Occipital lobe (tissue), 2 donors: ENCODE results near the gene SLC18A3. TPM values are rescaled to one million over a fixed set of nuclear protein-coding genes. Genes with fewer than 3 reads are reported as not detected.

Experiments used
- DNase-seq: peaks from one replicate; lab custom pipeline; 2025; lab: John Stamatoyannopoulos, UW
- total RNA-seq: library from RNA; depleted of rRNA; stranded (reverse); fragments of >200 nt; gene quantifications from one replicate; pipeline ENCODE4 v1.2.3, GENCODE V29; 2014

Gene SLC18A3
- total RNA-seq, 1 donor from 2014 or later = not detected

DNA sequence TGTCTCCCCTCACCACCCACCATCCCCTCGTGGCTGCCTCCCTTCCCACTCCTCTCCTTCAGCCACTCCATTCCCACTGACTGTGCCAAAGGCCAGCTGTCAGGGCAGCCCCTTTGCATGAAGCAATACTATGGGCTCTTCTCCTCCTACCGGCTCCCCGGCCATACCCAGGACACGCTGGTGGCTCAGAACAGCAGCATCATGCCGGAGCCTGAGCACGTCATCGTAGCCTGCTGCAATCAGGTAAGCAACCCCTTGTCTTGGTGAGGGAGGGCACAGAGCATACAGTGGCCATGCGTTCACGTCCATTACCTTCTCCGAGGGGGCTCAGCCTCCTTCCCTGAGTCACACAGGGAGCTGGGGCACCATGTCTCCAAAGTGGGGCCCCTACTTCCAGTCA is 15.3 kb downstream of the SLC18A3 start:
- no peak for DNase-seq

DNA sequence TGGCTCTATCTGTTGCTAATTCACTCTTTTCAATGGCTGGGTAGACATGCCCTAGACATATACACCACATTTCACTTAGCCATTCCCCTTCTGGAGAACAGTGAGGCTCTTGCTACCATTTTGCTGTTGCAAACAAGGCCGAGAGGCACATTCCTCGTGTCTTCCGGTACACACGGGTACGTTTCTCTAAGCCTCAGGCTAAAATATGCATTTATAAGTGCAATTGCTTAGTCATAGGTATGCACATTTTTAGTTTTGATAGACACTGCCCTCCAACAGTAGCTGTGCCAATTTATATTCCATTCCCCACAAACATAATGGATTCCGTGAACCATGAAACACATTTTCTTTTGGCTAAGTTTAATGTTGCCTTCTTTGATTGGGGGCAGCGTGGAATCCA is 16.9 kb downstream of the SLC18A3 start:
- no peak for DNase-seq

DNA sequence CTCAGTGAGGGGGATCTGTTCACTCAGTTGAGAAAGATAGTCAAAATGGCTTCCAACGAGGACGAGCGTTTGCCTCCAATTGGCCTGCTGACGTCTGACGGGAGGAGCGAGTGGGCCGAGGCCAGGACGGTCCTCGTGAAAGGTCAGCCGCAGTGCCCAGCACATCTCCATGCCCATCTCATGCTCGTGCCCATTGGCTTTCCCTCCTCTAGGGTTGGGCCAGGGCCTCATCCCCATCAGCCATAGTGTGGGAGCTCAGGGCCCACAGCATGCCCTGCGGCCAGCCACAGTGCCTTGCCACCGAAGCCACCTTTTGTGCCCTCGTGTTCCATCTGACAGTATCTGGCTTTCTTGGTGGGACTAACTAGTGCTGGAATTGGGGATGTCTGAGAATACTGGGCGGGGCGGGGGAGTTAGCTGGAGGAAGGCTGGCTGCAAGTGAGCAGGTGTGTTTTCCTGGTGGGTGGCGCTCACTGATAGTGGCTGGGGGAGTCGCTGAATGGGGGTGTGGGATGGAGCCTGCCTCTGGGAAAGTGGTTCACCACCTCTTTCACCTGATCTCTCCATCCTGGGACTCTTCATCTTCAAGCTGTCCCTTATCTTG is 17.6 kb downstream of the SLC18A3 start:
- DNase-seq = no peak

DNA sequence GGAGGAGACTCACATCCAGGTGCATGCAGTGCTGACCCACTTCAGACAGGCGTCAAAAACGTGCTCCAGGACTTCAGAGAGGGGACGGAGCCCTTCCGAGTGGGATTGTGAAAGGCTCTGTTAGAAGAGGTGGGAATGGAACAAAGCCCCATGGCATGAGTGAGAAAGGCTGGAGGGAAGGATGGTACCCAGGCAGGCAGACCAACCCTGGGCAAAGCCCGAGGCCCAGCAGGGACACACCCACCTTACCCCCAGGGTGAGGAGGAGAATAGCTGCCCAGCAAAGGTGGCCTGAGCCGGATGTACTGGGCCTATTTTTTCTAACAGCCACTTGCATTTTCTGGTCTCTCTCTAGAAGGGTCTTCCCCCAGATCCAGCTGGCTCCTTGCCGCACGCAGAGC is 18.5 kb downstream of the SLC18A3 start:
- no peak for DNase-seq

DNA sequence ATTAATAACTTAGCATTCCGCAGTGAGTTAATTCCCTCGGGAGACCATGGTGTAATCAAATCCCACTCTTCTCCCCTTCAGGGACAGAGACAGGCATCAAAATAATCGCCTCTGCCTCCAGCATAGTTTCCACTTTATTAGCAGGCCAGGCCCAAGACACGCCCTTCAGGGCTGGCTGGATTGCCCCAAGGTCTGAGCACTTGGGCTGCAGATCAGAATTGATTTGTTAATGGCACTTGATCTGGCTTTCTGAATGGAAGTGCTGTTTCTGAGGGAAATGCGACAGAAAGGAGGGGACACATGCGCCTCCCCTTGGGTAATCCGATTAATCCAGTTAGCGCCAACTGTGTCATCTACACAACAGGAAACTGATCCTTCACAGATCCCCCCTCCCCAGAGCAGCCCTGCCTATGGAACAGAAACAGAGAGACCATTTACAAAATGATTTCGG is 19.3 kb downstream of the SLC18A3 start:
- DNase-seq = no peak

DNA sequence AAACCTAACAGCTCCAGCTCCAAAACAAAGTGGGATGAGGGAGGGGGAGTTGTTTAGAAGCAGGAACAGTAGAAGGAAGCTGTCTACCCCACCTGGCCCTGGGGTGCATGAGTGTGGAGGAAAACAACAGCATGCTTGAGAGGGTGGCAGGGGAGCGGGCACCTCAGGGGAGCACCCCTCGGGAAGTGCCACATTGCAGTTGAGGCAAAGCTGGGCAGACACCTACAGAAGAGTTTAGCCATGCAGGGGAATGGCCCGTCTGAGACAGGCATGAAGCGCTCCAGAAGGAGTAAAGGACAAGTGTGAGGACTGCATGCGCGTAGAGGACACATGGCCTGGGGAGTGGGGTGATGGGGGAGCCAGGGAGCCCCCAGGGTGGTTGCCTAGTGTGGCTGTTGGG is 21.9 kb downstream of the SLC18A3 start:
- DNase-seq = no peak

DNA sequence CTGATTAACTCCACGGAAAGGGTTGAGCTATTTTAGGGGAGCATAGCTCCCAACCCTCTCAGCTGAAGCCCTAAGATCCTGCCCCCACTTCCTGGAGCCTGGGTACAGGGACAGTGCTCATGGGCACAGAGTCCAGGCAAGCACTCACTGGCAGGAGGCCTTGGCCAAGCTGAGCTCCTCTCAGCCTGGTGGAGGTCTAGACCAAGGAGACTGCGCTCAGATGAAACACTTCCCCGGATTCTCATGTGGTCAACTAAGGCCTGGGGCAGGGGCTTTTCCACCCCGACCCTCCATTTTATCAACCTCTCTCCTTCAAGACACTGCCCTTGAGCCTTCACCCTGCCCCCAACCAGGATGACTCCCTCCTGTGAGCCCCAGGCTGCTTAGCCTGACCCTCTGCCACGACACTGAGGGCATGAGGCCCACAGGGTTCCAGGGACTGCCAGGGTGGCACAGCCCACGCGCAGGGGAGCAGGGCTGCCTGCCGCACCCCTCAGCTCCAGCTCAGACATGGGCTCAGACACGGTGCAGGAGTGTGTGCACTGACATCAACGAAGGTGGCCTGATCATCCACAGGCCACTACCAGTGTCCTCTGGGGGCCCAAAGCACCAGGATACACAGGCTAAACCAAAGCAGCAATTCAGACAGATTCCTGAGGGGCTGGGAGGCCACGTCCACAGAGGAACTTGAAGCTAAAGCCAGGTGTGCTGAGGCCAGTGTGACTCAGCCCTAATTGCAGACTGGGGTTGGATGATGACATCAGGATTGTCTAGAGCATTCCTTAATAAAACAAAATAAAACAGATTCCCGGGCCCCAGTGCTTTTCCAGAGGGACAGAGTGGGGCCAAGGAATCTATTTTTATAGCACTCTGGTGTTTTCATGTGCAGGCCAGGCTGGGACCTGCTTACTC is 22.6 kb downstream of the SLC18A3 start:
- no peak for DNase-seq

DNA sequence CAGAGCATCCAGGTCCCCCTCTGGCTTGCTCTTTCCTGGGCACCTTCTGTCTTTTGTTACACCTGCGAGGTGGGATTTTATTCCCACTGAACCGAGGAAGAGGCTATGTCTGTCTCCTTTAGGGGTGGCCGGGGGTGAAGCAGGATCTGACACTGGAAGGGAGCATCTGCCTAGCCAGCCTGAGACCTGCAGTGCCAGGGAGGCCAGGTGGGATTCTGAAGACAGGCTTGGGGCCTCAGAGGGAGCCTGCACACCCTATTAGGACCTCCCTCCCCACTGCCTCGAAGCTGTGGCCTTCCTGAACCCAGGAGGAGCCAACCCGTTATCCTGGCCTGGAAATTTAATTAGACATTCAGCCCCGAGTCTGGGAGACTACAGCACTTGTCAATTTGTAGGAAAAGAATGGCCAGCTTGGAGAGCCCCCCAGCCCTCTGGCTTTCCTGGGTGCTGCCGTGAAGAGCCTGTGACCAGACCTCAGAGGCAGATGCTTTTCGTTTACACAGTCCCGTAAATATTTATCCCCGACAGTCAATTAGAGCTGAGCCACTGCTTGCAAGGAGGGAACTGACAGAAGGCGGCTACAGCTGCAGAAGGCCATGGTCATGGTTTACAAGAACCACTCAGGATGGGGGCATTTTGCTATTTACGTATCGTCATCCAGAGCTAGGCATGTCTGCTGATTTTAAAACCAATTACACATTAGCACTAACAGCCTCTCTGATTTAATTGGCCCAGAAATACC is 23.4 kb downstream of the SLC18A3 start:
- DNase-seq = no peak

DNA sequence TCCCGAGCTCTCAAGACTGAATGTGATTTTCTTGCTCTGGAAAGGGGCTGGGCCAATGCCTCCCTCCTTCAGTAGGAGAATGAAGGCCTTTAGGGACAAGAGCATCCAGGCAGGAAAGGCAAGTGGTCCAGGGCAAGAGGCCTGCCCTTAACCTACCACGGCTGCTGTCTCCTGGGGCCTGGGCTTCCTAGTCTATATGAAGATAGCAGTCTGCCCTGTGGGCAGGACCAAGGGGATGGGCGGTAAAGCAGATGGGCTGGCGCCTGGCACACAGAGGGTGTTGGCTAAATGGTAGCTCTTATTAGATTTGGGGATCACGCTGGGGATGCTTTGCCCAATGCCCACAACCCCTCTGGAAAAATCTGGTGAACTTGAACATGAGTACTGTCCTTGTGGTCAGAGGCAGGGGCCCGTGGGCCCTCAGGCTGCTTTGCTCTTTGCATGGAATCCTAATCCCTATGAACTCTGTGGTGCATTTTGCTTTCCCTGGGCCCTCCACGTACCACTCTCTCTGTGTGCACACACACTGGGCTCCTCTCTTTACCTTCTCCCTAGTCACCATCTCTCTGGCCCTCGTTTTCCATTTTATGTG is 24.1 kb downstream of the SLC18A3 start:
- no peak for DNase-seq

DNA sequence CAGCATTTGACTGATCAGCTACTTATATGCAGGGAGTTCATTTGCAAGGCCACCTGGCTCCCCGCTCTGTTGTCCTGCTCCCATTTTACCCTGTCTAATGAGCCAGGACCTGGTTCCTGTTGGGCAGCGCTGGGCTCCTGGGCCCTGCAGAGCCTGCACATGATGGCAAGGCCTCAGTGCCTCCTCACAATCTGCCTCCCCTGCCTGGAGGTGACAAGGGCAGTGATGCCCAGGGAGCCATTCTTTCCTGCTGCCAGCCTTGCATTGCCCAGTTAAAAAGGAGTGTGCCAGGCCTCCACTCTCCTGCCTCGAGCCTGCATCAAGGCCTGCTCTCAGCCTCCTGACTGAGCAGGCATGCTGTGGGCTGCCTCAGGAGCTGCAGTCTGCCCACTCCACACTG is 32.2 kb downstream of the SLC18A3 start:
- no peak for DNase-seq

DNA sequence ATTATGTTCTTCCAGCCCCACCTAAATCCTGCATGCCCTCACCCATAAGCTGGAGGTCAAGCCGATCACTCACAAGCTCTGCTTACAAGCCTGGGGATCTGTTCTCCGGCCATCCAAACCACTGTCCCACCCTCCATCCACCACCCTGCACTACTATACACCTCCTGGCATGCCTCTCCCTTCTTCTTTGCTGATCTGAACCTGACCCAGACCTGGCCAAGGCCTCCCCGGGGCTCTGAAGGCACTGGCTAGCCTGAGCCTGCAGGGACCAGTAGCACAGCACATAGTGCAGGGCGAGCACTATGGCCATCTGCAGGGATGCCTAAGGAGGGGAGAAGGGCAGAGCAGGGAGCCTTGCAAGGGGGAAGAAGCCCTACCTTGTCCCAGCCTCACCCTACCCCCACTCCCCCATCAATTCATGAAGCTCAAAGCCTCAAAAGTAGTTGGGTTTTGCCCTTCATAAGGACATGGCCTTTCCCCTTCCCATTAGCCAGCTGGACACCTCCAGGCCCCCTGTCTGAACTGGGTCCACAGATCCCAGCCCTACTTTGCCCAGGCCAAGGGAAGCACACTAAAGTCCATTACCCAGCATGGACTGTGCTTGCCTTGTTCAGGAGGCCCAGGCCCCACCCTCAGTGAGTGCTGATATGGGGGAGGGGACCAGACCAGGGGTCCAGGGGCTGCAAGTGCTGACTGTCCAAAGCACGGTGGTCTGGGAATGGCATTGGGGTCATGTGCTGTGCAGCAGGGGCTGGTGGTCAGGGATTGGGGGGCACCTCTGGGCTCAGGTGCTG is 33.3 kb downstream of the SLC18A3 start:
- DNase-seq = no peak

DNA sequence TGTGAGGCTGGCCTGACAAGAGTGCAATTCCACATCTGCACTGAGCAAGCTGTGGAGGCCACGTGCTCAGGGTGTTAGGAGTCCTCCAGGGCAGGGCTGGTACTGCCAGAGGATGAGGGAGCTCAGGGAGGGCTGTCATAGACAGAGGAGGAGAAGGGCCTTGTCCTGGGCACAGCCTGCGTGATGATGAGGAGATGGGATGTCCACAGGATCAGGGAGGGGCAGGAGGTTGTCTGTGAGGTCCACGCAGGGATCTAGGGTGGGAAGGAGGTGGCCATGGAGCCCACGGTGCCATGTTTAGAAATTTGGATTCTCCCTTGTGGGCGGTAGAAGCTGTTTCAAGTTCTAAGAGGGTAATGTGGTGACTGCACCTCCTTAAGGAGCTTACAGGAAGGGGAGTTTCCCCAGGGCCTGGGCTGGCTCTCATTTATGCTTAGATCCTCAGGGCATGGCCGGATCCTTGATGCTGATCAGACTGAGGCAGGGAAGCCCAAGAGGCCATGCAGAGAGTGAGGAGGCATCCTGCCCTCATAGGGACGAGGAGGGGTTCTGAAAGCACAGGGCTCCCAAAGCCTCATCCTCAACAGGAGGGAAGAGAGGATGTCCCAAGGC is 34.0 kb downstream of the SLC18A3 start:
- DNase-seq = no peak

DNA sequence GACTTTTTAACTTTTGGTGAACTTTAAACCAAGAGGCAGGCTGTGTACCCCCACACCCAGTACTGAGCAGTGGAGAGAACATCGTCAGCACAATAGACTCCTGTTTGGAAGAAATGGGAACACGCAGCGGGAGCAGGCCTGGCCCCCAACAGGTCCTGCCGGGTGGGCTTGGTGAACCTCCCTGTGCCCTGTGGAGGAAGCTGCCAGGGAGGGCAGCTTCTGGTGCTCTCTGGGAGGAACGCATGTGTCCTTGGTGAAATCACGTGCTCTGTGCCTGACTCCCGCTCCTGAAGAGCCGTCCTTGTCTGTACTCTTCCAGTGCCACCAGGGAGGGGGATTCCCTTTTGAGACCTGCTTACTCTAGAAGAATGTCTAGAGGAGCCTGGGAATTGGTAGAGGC is 35.3 kb downstream of the SLC18A3 start:
- DNase-seq = no peak

DNA sequence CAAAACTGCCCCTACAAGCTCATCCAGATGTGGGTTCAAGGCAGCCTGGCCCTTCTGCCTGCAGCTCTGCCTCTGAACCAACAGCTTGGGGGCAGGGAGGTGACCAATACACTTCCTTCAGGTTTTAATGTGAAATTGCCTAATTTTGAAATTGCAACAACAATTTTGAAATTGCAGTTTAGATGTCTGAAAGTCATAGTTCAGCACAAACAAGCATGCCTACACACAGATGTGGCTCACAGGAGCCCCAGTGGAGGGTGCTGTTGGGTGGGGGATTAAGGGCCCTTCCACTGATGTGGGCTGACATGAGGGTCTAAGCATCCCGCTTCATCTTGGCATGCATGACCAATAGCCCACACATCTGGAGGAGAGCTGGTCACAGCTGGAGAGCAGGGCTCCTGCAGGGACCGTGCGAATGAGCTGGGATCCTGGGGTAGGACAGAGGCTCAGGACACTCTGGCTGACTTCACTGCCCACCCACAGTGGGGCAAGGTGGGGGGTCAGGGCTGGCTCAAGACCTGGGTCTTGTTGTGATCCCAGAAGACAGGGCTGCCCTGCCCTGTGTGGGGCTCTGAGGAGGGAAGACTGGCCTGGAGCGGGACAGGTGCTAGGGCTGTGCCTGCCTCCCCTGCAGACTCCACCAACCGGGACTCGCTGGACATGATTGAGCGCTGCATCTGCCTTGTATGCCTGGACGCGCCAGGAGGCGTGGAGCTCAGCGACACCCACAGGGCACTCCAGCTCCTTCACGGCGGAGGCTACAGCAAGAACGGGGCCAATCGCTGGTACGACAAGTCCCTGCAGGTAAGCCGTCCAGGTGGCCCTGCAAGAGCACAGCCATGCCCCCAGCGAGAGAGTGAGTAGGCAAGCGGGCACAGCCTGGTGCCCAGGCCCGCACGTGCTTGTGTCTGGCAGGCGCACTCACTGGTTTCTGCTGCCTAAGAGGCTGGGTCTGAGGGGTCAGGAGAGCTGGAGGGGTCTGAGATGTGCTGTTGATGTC is 36.1 kb downstream of the SLC18A3 start:
- DNase-seq = no peak

DNA sequence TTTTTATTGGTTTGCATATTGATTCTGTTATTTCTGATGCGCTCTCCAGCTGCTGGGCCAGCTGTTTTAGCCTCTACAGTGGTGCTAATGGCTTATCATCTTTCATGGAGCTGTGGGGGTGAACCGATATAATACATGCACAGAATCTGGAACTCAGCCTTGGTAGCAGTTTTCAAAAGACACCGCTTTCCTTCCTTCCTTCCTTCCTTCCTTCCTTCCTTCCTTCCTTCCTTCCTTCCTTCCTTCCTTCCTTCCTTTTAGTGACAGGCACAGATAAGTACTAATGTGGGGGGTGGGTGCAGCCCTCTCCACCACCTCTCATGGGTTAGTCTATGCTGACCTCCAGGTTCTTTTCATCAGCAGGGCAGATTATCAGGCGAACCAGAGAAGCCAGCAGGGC is 37.4 kb downstream of the SLC18A3 start:
- DNase-seq = no peak

DNA sequence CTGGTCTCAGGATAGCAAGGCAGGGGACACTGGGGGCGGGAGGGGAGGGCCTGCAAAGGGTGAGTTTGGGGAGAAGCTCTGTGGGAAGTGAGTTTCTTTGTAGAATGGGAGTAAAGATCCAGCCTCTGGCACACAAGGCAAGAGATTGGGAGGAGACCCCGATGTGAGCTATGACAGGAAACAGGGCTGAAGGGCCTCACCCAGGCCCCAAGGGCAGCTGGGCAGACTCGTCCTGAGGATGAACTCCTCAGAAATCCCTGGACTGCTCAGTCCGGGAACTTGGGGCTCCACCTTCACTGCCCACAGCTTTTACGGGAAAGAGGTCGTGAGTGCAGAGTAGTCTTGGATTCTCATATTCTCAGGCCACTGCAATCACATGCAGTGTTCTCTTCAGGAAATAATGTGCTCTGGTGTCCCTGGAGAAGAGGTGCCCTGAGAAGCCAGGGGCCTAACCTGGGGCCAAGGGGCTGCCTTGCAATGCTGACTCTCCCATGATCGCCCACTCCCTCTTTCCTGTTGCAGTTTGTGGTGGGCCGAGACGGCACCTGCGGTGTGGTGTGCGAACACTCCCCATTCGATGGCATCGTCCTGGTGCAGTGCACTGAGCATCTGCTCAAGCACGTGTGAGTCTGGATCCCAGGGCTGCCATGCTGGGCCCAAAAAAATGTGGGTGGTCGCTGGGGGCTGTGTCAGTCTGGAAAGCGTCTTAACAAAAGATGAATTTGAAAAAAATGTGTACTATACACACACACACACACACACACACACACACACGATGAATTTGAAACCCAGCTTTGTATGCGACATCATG is 38.1 kb downstream of the SLC18A3 start:
- no peak for DNase-seq

DNA sequence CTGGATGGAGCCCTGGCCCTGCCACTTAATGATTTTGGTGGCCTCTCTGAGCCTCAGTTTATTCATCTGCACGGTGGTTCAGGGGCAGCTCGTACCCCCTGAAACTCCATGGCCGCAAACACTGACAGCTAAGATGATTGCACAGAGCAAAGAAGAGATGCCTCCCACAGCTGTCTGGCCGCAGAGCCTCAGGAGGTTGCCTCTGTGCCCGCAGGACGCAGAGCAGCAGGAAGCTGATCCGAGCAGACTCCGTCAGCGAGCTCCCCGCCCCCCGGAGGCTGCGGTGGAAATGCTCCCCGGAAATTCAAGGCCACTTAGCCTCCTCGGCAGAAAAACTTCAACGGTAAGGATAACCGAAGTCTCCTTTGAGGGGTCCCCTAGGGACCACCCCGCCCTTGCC is 39.2 kb downstream of the SLC18A3 start:
- DNase-seq = no peak

DNA sequence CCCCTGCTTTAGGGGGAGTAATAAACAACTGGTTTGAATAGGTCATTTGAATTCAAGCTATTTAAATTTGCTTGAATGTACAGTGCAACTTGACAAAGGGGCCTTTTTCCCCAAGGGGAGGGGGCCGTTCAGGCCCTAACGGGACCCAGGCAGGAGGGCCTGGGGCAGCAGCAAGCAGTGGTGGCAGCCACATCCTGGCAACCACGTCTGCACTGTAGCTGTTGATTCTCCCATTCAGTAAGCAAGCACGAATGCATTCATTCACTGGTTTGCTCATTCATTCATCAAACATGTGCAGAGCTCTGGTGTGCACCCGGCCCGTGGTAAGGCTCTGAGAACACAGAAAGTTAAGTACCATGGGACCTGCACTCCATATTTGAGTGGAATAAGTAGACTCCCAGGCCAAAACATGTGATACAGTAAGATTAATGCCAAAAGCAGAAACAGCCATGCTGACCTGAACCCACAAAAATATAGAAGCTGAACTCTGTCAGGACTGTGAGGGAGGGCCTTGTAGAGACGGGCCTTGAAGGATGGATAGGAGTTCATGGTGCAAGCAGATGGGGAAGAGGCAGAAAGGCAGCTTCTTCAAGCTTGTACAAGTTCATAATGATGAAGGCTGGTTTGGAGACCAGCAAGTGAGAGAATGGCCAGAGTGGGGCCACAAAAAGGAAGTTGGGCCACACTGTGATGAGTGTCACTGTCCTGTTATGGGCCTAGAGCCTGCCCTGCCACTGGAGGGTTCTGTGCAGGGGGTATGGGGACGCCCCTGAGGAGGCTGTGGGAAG is 40.0 kb downstream of the SLC18A3 start:
- DNase-seq = no peak
